Endothelial cell of hepatic sinusoid (primary cell): ENCODE data around the gene MANSC4.

Experiments used
- in situ Hi-C: cut with HindIII; loops from 2 replicates; pipeline ENCODE4 v1.10.0; 2017; ENCODE audit warnings: low sequenced_read_pairs

Gene MANSC4

DNA sequence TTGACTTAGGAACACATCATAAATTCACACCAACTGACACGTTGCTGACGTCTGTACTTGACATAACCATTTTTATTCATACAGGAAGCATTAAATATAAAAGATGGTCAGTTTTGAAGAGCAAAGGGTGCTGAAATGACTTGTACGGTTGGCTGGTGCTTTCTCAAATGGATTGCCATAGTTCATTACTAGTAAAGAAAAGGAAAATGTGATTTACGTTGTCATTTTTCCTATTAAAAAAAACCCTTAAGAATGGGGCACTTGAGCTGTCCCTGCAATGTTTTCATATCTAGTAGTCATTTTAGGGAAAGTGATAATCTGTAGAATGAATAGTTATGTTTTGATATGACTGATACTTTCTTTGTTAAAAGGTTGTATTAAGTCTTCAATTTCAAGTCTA, 22.5 kb upstream of the MANSC4 start:
- in situ Hi-C loops = no loop called here

GRCh38 chr12:27801630-27802029, 21.6 kb upstream of the MANSC4 start:
- in situ Hi-C loops = no loop called here

DNA sequence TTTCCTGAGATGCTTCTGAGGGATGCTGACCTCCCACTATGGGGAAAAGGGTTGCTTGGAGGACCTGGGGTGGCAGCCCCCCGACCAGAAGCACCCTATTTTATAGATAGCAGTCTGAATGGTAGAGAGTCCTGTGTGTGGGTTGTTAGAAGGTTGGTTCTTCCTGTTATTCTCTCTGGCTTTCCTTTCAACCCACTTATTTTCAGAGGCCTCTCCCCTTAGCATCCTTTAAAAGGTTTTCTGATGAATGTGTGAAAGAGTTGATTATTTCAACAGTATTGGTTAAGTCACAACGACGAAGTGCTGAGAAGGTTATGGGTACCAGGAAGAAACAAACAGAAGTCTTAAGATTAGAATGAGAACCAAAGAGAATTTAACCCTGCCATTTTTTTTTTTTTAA, 20.8 kb upstream of the MANSC4 start:
- in situ Hi-C loops = no loop called here

DNA sequence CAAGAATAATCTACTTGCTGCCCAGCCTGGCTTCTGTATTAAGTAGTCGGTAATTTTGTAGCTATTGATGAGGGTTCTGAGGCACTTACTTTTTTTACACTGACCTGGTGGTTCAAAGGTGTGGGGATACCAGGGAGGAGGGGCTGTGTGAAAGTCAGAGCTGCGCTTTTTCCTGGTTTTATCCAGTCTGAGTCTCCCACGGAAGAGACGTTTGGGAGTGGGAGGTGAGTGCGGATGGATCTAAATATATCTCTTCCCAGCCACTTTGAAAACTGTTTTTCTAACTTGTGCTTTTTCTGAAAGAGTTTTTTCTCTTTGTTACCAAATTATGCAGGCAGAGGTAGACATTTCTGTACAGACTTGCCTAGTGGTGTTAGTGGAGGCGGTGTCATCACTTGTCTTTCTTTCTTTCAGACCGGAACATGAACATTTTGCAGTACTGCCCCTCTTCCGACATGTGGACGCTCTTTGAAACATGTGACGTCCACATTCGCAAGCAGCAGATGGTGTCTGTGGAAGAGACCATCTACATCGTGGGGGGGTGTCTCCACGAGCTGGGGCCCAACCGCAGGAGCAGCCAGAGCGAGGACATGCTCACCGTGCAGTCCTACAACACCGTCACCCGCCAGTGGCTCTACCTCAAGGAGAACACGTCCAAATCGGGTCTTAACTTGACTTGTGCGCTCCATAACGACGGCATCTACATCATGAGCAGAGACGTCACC, 17.4 kb upstream of the MANSC4 start:
- in situ Hi-C loops = no loop called here

- in situ Hi-C loops = no loop called here
Observed at GRCh38 chr12:27796128-27796527, 16.1 kb upstream of the MANSC4 start.

GRCh38 chr12:27794818-27795584, 15.0 kb upstream of the MANSC4 start:
- in situ Hi-C loops = no loop called here

- in situ Hi-C loops = no loop called here
Observed at GRCh38 chr12:27790179-27790578, 10.1 kb upstream of the MANSC4 start.

DNA sequence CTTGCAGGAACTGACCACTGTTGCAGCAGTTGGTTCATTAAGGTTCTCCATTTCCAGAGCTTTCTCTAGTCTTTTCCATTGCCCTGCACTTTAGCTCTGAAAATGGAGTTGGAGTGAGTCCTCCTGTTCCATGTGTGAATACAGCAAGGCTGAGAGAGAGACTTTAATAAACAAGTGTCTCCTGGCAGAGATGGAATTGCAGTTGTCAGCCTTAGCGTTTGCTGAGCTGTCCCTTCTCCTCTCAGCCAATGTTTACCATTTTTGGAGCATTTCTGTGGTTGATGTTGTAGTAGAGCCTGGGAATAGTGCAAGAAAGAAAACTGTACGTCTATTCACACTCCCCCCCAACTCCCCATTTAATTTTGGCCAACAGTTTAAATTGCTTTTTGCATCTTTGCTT, 7.5 kb upstream of the MANSC4 start:
- in situ Hi-C loops = no loop called here

- in situ Hi-C loops = no loop called here
Observed at GRCh38 chr12:27785882-27786570, 6.0 kb upstream of the MANSC4 start.

- in situ Hi-C loops = no loop called here
Observed at GRCh38 chr12:27782481-27782880, 2.4 kb upstream of the MANSC4 start.

GRCh38 chr12:27781680-27782079, 1.6 kb upstream of the MANSC4 start:
- in situ Hi-C loops = no loop called here

GRCh38 chr12:27780612-27781408, 774 bp upstream of the MANSC4 start:
- in situ Hi-C loops = no loop called here

GRCh38 chr12:27779416-27779919, 568 bp downstream of the MANSC4 start:
- in situ Hi-C loops = no loop called here

DNA sequence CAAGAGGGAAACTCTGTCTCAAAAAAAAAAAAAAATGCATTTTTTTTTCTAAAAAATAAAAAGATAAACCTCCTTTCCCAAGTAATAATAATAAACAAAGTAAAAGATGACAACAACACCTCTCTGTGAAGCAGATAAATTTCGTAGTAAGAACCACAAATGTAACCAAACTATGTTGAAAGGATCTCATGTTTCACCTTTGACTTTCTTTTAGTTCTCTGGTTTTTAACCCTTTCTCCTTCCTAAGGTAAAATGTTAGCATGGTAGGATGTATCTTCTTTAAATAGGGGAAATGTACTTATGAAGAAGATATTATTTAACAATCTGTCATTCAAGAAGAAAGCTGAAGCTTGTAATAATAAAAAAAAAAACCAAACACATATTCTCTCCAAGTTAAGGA, 1.8 kb downstream of the MANSC4 start:
- in situ Hi-C loops = no loop called here

DNA sequence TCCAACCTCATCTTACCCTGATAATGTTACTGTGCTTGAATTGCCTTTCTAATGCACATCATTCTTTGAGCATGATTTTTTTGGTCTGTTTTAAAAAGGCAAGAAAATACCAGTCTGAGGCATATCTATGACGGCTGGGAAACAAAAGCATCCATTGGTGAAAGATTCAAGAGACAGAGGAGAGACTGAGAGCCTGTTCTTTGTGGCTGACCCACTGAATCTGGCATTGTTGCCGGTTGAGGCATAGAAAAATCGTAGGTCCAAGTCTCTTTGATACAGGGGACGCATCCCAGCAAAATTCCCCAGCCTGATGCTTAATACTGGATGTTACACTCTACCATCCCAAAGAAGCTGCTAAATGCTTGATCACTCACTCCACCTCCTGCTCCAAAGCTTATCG, 2.9 kb downstream of the MANSC4 start:
- in situ Hi-C loops = no loop called here

DNA sequence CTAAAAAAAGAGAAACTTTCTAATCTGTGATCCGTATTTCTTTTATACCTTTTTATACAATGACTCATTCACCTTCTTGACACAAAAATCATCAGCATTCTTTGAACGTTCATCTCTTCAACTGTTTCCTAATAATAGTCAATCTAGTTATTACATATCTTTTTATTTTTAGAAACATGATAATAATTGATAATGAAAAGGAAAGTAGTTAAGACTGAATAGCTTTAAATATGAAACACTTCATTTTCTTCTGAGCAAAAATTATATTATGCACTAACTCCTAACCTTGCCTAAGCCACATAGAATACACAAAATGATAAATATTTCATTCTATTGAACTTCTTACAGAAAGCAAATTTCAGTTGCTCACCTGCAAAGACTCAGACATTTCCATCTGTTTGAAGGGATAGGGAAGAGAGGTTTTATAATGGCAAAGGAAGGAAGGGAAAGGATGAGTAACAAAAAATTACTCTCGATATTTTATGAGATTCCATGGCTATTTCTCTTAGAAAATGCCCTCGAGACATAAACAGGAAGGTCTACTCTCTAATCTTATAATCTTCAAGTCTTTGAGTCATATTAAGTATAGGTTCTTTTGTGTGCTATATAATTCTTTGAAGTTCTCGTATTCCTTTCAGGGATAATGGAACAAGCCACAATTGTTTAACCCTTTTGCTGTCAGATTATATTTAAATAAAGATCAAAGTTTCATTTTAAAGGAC, 7.5 kb downstream of the MANSC4 start:
- in situ Hi-C loops = no loop called here

- in situ Hi-C loops = no loop called here
Observed at GRCh38 chr12:27771481-27772327, 8.3 kb downstream of the MANSC4 start.

GRCh38 chr12:27769142-27769673, 10.8 kb downstream of the MANSC4 start:
- in situ Hi-C loops = no loop called here

DNA sequence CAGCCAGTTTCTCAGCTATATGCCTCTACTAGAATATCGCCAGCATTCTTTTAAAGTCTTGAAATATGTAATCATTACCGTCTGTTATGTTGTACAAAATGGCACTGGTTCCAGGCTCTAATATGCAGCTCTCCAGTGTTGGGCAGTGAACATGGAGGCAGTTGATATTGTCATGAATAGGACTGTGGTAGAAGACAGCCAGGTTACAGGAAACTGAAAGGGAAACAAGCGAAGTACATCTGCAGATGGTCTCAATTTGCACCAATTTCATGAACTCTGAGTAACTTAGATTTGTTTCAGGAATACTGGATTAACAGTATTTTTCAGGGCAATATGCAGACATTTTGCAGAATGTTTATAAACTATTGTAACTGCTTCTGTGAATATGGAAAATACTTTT, 13.4 kb downstream of the MANSC4 start:
- in situ Hi-C loops = no loop called here
